ENCODE measurements around the gene SLC12A7. TPM values are rescaled to one million over a fixed set of nuclear protein-coding genes. Genes with fewer than 3 reads are reported as not detected.

SLC12A7 gene
- total and polyA plus RNA-seq, 9 of the 15 experiments (the other 6 are each of a cell fraction or from before 2014, with no cell fraction given): 0.01 to 3.1 (median 0.56) TPM

DNA sequence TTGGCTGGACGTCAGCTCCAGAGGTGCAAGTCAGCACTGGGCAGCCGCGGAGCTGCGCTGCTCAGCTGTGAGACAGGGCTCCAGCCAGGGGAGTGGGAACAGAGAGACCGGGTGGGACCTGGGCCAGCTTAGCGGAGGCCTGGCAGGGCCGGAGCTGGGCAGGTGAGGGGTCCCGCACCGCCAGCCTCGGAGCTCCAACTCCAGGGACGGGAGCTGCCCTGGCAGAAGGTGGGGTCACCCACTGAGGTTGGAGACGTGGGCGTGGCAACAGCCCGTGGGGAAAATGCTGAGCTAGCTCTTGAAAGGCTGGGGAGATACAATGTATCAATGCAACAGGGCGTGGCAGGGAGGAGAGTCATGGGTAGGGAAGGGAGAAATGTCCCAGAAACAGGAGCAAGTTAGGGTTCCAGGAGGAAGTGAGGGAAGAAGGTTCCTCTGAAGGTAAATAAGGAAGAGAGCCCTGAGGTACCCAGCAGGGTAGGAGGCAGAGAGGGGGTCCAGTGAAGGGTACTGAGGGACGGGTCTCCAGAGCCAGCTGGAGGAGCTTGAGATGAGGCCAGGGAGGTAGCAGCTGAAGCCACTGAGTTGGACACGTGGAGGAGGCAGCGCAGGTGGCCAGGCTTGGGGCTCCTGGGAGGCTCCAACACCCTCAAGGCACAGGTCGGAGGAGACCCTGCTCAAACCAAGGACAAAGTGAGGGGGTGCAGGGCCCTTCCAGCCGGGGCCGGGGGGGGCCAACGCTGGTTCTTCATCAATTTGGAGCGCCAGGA lies 104.0 kb downstream of the SLC12A7 start:
- TF ChIP-seq, protein P1, sequence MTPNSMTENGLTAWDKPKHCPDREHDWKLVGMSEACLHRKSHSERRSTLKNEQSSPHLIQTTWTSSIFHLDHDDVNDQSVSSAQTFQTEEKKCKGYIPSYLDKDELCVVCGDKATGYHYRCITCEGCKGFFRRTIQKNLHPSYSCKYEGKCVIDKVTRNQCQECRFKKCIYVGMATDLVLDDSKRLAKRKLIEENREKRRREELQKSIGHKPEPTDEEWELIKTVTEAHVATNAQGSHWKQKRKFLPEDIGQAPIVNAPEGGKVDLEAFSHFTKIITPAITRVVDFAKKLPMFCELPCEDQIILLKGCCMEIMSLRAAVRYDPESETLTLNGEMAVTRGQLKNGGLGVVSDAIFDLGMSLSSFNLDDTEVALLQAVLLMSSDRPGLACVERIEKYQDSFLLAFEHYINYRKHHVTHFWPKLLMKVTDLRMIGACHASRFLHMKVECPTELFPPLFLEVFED (CRISPR knock-in tag; conservative IDR thresholded peaks at IDR 0.05): no peak
- TF ChIP-seq C11orf30 (IDR thresholded peaks at IDR 0.05; ENCODE audit: low read depth): peak; percentile 73; the same call in 1 of the 2 replicates
- no peak for TF ChIP-seq RAD21 (CRISPR knock-in tag; conservative IDR thresholded peaks at IDR 0.05 in 1 of 2, IDR thresholded peaks at IDR 0.05 in 1 of 2)
- TF ChIP-seq ZNF408 (CRISPR knock-in tag; IDR thresholded peaks at IDR 0.05; ENCODE audit: low read depth): no peak
- TF ChIP-seq, protein P2, sequence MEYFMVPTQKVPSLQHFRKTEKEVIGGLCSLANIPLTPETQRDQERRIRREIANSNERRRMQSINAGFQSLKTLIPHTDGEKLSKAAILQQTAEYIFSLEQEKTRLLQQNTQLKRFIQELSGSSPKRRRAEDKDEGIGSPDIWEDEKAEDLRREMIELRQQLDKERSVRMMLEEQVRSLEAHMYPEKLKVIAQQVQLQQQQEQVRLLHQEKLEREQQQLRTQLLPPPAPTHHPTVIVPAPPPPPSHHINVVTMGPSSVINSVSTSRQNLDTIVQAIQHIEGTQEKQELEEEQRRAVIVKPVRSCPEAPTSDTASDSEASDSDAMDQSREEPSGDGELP (CRISPR knock-in tag; IDR thresholded peaks at IDR 0.05; ENCODE audit: borderline replicate concordance): peak; percentile 37; the same call in 1 of the 2 replicates
- TF ChIP-seq, protein P3, sequence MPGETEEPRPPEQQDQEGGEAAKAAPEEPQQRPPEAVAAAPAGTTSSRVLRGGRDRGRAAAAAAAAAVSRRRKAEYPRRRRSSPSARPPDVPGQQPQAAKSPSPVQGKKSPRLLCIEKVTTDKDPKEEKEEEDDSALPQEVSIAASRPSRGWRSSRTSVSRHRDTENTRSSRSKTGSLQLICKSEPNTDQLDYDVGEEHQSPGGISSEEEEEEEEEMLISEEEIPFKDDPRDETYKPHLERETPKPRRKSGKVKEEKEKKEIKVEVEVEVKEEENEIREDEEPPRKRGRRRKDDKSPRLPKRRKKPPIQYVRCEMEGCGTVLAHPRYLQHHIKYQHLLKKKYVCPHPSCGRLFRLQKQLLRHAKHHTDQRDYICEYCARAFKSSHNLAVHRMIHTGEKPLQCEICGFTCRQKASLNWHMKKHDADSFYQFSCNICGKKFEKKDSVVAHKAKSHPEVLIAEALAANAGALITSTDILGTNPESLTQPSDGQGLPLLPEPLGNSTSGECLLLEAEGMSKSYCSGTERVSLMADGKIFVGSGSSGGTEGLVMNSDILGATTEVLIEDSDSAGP (CRISPR knock-in tag; IDR thresholded peaks at IDR 0.05): no peak
- no peak for TF ChIP-seq RCOR1 (IDR thresholded peaks at IDR 0.05; ENCODE audit: borderline replicate concordance in 1 of 2, low read depth in 2 of 2, low read length in 2 of 2)
- TF ChIP-seq BCOR (IDR thresholded peaks at IDR 0.05): no peak
- TF ChIP-seq TCF7 (IDR thresholded peaks at IDR 0.05; ENCODE audit: borderline replicate concordance): no peak
- peak; percentile 65 for TF ChIP-seq ZNF316 (IDR thresholded peaks at IDR 0.05)
- no peak for TF ChIP-seq HCFC1 (IDR thresholded peaks at IDR 0.05; ENCODE audit: low read depth, low read length)
- TF ChIP-seq, protein P4, sequence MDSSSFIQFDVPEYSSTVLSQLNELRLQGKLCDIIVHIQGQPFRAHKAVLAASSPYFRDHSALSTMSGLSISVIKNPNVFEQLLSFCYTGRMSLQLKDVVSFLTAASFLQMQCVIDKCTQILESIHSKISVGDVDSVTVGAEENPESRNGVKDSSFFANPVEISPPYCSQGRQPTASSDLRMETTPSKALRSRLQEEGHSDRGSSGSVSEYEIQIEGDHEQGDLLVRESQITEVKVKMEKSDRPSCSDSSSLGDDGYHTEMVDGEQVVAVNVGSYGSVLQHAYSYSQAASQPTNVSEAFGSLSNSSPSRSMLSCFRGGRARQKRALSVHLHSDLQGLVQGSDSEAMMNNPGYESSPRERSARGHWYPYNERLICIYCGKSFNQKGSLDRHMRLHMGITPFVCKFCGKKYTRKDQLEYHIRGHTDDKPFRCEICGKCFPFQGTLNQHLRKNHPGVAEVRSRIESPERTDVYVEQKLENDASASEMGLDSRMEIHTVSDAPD (CRISPR knock-in tag; IDR thresholded peaks at IDR 0.05): no peak
- DNase-seq (ENCODE audit: extremely low read depth in 1 of 4, low spot score in 3 of 4) (no peak), FAIRE-seq (peak; percentile 71), ATAC-seq (no peak)
- ChIA-PET POLR2A (interaction anchor here (0.7 to 3.1 kb wide), 3 partner anchors 12 to 363 kb away, joined by 3 to 10 read pairs (median 4); no protein-coding TSS in a partner anchor), CTCF (ENCODE audit: low intra/inter-chr PET ratio) (interaction anchor here (0.9 kb wide), 1 partner anchor 18 kb away, joined by 6 read pairs; no protein-coding TSS in a partner anchor)
- Histone ChIP-seq H3K4me2 (ENCODE audit: insufficient read depth, low read length) (no peak overlapping the region), H3K27ac (ENCODE audit: extremely low read depth, low read depth, low read length) (no peak overlapping the region), H3K27me3 (ENCODE audit: control insufficient read depth in 2 of 2, insufficient read depth in 2 of 2, low read length in 2 of 2) (peaks cover 41 to 83% of the 10 kb centered on the region in 2 experiments), H4K20me1 (replicated peaks; ENCODE audit: control insufficient read depth, insufficient read depth, low read length) (peaks cover 51% of the 10 kb centered on the region), H3K9ac (ENCODE audit: insufficient read depth in 1 of 2, low read depth in 2 of 2, low read length in 2 of 2) (no peak overlapping the region), H3K36me3 (ENCODE audit: control insufficient read depth, insufficient read depth, low read length) (no peaks in the 10 kb centered on the region), H3K4me1 (replicated peaks in 1 of 2; ENCODE audit: control insufficient read depth in 2 of 2, insufficient read depth in 2 of 2, low read length in 2 of 2) (peaks cover 0 to 52% of the 10 kb centered on the region in 2 experiments; a peak in 3 of 5 replicates), H3K9me1 (ENCODE audit: control insufficient read depth, insufficient read depth, low read length) (no peaks in the 10 kb centered on the region), H3K79me2 (ENCODE audit: control insufficient read depth, insufficient read depth, low read length) (no peaks in the 10 kb centered on the region), H3K4me3 (no peak overlapping the region), H3K9me3 (replicated peaks; ENCODE audit: control insufficient read depth, insufficient read depth, low read depth, low read length) (no peaks in the 10 kb centered on the region), H2AFZ (ENCODE audit: low read depth, low read length) (no peak overlapping the region)
- intact Hi-C loops (cut with micrococcal nuclease): no loop called here
- BruUV-seq (replicated peaks): no TSS peak
- in situ Hi-C loops (cut with MboI): no loop called here
- WGBS (ENCODE audit: insufficient coverage, low coverage, missing lambda C conversion rate): 13% methylated on average over 19 of the region's 23 CpGs

Measured in K562 (cell line).